SK-N-SH (cell line): ENCODE data around the gene HSD17B12. TPM values are rescaled to one million over a fixed set of nuclear protein-coding genes. Genes with fewer than 3 reads are reported as not detected.

Experiments
- CTCF ChIA-PET: fragments of 300-600, 350-600 bp; formaldehyde crosslinking; extraction: SDS; loops from one replicate; lab custom pipeline; 2021; lab: Yijun Ruan, JAX
- POLR2A ChIA-PET: fragments of 350-600 bp; sonication (Branson Sonifier 250); formaldehyde crosslinking; extraction: SDS; loops from one replicate; lab custom pipeline; 2020; ENCODE audit warnings: antibody characterized with exemption, inconsistent platforms; lab: Yijun Ruan, JAX
- DNase-seq: peaks from one replicate; pipeline ENCODE4 v3.0.0; 2012
- H2AFZ ChIP-seq: fragments of 200-600 bp; sonication (generic); 2 replicates; pipeline ENCODE4 v1.8.1; 2016; ENCODE audit warnings: antibody characterized with exemption, mild to moderate bottlenecking, low read depth
- H3F3A ChIP-seq: fragments of 200-600 bp; sonication (generic); replicated peaks from 2 replicates; pipeline ENCODE3; 2016; ENCODE audit warnings: antibody characterized with exemption, mild to moderate bottlenecking; ENCODE audit not compliant: insufficient read depth
- H3K27ac ChIP-seq, 2 experiments: fragments of 200-500 bp in 1 of 2; fragments of 200-600 bp in 1 of 2; sonication (Bioruptor generic) in 1 of 2; sonication (generic), shearing (Covaris generic) in 1 of 2; 2 replicates each; pipeline versions ENCODE4 v1.5.1 to v1.6.1; 2014 to 2016; ENCODE audit warnings: low read depth in 2 of 2, inconsistent platforms in 1 of 2, low read length in 1 of 2, mild to moderate bottlenecking in 1 of 2, mixed read lengths in 1 of 2
- H3K27me3 ChIP-seq: fragments of 200-600 bp; sonication (generic), shearing (Covaris generic); 2 replicates; pipeline ENCODE4 v1.6.1; 2016; ENCODE audit warnings: mixed run types; ENCODE audit not compliant: insufficient read depth
- H3K36me3 ChIP-seq, 2 experiments: fragments of 200-500 bp in 1 of 2; fragments of 200-600 bp in 1 of 2; sonication (Bioruptor generic) in 1 of 2; sonication (generic) in 1 of 2; replicated peaks in 1 of 2; 2 replicates each; pipeline versions ENCODE3 to v1.5.1; 2014 to 2016; ENCODE audit warnings: low read length in 1 of 2, mild to moderate bottlenecking in 1 of 2; ENCODE audit not compliant: insufficient read depth in 2 of 2, control insufficient read depth in 1 of 2
- H3K4me1 ChIP-seq, 2 experiments: fragments of 200-500 bp in 1 of 2; fragments of 200-600 bp in 1 of 2; sonication (Bioruptor generic) in 1 of 2; sonication (generic), shearing (Covaris generic) in 1 of 2; 2 replicates each; pipeline versions ENCODE4 v1.5.1 to v1.6.1; 2014 to 2016; ENCODE audit warnings: low read depth in 1 of 2, low read length in 1 of 2, mixed run types in 1 of 2; ENCODE audit not compliant: insufficient read depth in 2 of 2, control insufficient read depth in 1 of 2
- H3K4me2 ChIP-seq: fragments of 200-600 bp; sonication (generic), shearing (Covaris generic); 2 replicates; pipeline ENCODE4 v1.6.1; 2017; ENCODE audit warnings: mixed run types
- H3K4me3 ChIP-seq, 2 experiments: fragments of 200-500 bp in 1 of 2; fragments of 200-600 bp in 1 of 2; sonication (Bioruptor generic) in 1 of 2; sonication (generic), shearing (Covaris generic) in 1 of 2; 2 replicates each; pipeline versions ENCODE4 v1.5.1 to v1.8.1; 2014 to 2016; ENCODE audit warnings: low read depth in 2 of 2, inconsistent platforms in 1 of 2, low read length in 1 of 2, mild to moderate bottlenecking in 1 of 2, mixed read lengths in 1 of 2, moderate library complexity in 1 of 2
- H3K79me2 ChIP-seq: fragments of 200-600 bp; sonication (generic); 2 replicates; pipeline ENCODE4 v1.8.1; 2017; ENCODE audit warnings: mild to moderate bottlenecking; ENCODE audit not compliant: insufficient read depth
- H3K9ac ChIP-seq: fragments of 200-600 bp; sonication (generic); 2 replicates; pipeline ENCODE4 v1.6.1; 2017; ENCODE audit warnings: mixed run types
- H3K9me2 ChIP-seq: fragments of 200-600 bp; sonication (generic); 2 replicates; pipeline ENCODE4 v1.6.1; 2017; ENCODE audit warnings: mixed run types
- H3K9me3 ChIP-seq: fragments of 200-600 bp; sonication (generic); 2 replicates; pipeline ENCODE4 v1.6.1; 2017; ENCODE audit warnings: mixed run types, mild to moderate bottlenecking, moderate library complexity
- H4K20me1 ChIP-seq: fragments of 200-600 bp; sonication (generic); 2 replicates; pipeline ENCODE4 v1.6.1; 2017; ENCODE audit warnings: mild to moderate bottlenecking, mixed run types; ENCODE audit not compliant: insufficient read depth
- ELF1 ChIP-seq: IDR thresholded peaks from 2 replicates; pipeline ENCODE4 v1.4.0; 2012
- NFIC ChIP-seq: IDR thresholded peaks from 2 replicates; pipeline ENCODE4 v1.4.0; 2012; ENCODE audit warnings: borderline replicate concordance
- NRF1 ChIP-seq: IDR thresholded peaks from 2 replicates; pipeline ENCODE4 v1.6.1; 2012; ENCODE audit warnings: low read depth, mild to moderate bottlenecking, low read length
- RAD21 ChIP-seq: IDR thresholded peaks from 2 replicates; pipeline ENCODE4 v1.6.1; 2012; ENCODE audit warnings: mild to moderate bottlenecking, low read length
- RFX5 ChIP-seq: IDR thresholded peaks from 2 replicates; pipeline ENCODE4 v1.6.1; 2012; ENCODE audit warnings: mild to moderate bottlenecking, improper control_type of control experiment, low read length
- TAF1 ChIP-seq: IDR thresholded peaks from 2 replicates; pipeline ENCODE4 v1.6.1; 2012; ENCODE audit warnings: low read depth, mild to moderate bottlenecking, low read length, moderate library complexity, borderline replicate concordance
- WGBS: methylation state at CpG from one replicate; pipeline ENCODE4 v1.1.6; 2017; ENCODE audit warnings: low lambda C conversion rate; 5-methylcytosine and 5-hydroxymethylcytosine counted together
- polyA plus RNA-seq, 3 experiments: library from polyadenylated mRNA; depleted of rRNA; stranded (reverse); fragments of >200 nt; gene quantifications; 2 replicates each; pipeline ENCODE4 v1.2.3, GENCODE V29; 2012
- TF ChIP-seq, protein P1 (sequence below): IDR thresholded peaks from 2 replicates; pipeline ENCODE4 v1.4.0; 2012; ENCODE audit warnings: low read depth, borderline replicate concordance
- TF ChIP-seq, protein P2 (sequence below): fragments of 200-600 bp; sonication (generic); IDR thresholded peaks from 2 replicates; pipeline ENCODE4 v1.6.1; 2017; ENCODE audit warnings: antibody characterized with exemption, mild to moderate bottlenecking, moderate library complexity
- TF ChIP-seq, protein P3 (sequence below): fragments of 150-350 bp; IDR thresholded peaks from 2 replicates; pipeline ENCODE4 v1.6.1; 2017; ENCODE audit warnings: antibody characterized with exemption, low read length, low read depth, borderline replicate concordance
- TF ChIP-seq, protein P4 (sequence below): IDR thresholded peaks from 2 replicates; pipeline ENCODE4 v1.4.0; 2012; ENCODE audit warnings: low read depth, borderline replicate concordance
- TF ChIP-seq, protein P5 (sequence below): fragments of 150-350 bp; IDR thresholded peaks from 2 replicates; pipeline ENCODE4 v1.6.1; 2016; ENCODE audit warnings: mild to moderate bottlenecking, low read depth, low read length

The HSD17B12 gene
- polyA plus RNA-seq, 1 of the 3 experiments (the other 2 are of a cell fraction), result 19.7 TPM

DNA sequence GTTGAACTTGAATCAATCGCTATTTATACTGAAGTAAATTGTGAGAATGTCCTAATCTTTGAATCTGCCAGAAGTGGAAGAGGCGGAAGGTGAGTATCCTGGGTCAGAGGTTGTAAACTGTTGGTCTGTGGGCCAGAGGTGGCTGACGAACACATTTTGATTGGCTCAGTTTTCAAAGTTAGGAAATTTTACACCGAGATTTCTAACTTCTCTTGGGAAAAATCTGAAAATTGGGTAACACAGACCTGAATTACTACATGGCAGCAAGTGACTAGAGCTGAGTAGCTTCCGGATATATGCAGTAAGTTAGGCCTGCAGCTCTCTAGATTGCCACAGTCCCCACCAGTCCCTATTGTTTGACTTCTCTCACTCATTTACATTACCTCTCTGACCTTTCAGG, 143.3 kb downstream of the HSD17B12 start:
- TF ChIP-seq, protein P1, sequence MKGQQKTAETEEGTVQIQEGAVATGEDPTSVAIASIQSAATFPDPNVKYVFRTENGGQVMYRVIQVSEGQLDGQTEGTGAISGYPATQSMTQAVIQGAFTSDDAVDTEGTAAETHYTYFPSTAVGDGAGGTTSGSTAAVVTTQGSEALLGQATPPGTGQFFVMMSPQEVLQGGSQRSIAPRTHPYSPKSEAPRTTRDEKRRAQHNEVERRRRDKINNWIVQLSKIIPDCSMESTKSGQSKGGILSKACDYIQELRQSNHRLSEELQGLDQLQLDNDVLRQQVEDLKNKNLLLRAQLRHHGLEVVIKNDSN, result no peak
- TF ChIP-seq RFX5 (no peak), ELF1 (no peak), RAD21 (no peak), NFIC (no peak), TAF1 (no peak), NRF1 (no peak)
- TF ChIP-seq, protein P2, sequence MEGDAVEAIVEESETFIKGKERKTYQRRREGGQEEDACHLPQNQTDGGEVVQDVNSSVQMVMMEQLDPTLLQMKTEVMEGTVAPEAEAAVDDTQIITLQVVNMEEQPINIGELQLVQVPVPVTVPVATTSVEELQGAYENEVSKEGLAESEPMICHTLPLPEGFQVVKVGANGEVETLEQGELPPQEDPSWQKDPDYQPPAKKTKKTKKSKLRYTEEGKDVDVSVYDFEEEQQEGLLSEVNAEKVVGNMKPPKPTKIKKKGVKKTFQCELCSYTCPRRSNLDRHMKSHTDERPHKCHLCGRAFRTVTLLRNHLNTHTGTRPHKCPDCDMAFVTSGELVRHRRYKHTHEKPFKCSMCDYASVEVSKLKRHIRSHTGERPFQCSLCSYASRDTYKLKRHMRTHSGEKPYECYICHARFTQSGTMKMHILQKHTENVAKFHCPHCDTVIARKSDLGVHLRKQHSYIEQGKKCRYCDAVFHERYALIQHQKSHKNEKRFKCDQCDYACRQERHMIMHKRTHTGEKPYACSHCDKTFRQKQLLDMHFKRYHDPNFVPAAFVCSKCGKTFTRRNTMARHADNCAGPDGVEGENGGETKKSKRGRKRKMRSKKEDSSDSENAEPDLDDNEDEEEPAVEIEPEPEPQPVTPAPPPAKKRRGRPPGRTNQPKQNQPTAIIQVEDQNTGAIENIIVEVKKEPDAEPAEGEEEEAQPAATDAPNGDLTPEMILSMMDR, result no peak
- TF ChIP-seq, protein P3, sequence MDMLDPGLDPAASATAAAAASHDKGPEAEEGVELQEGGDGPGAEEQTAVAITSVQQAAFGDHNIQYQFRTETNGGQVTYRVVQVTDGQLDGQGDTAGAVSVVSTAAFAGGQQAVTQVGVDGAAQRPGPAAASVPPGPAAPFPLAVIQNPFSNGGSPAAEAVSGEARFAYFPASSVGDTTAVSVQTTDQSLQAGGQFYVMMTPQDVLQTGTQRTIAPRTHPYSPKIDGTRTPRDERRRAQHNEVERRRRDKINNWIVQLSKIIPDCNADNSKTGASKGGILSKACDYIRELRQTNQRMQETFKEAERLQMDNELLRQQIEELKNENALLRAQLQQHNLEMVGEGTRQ, result no peak
- TF ChIP-seq, protein P4, sequence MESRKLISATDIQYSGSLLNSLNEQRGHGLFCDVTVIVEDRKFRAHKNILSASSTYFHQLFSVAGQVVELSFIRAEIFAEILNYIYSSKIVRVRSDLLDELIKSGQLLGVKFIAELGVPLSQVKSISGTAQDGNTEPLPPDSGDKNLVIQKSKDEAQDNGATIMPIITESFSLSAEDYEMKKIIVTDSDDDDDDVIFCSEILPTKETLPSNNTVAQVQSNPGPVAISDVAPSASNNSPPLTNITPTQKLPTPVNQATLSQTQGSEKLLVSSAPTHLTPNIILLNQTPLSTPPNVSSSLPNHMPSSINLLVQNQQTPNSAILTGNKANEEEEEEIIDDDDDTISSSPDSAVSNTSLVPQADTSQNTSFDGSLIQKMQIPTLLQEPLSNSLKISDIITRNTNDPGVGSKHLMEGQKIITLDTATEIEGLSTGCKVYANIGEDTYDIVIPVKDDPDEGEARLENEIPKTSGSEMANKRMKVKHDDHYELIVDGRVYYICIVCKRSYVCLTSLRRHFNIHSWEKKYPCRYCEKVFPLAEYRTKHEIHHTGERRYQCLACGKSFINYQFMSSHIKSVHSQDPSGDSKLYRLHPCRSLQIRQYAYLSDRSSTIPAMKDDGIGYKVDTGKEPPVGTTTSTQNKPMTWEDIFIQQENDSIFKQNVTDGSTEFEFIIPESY, result no peak
- TF ChIP-seq, protein P5, sequence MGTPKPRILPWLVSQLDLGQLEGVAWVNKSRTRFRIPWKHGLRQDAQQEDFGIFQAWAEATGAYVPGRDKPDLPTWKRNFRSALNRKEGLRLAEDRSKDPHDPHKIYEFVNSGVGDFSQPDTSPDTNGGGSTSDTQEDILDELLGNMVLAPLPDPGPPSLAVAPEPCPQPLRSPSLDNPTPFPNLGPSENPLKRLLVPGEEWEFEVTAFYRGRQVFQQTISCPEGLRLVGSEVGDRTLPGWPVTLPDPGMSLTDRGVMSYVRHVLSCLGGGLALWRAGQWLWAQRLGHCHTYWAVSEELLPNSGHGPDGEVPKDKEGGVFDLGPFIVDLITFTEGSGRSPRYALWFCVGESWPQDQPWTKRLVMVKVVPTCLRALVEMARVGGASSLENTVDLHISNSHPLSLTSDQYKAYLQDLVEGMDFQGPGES, result no peak
- TF ChIP-seq, all 33 proteins: peak for 0

More for the DNA sequence above, 143.3 kb downstream of the HSD17B12 start:
- POLR2A ChIA-PET, result no interaction called here
- H3F3A ChIP-seq, result no peaks in the 10 kb centered on the region
- H3K9me2 ChIP-seq, result no peaks in the 10 kb centered on the region
- no peaks in the 10 kb centered on the region for H3K4me1 ChIP-seq
- no peaks in the 10 kb centered on the region for H3K36me3 ChIP-seq
- no peaks in the 10 kb centered on the region for H4K20me1 ChIP-seq
- no peak overlapping the region for H2AFZ ChIP-seq
- H3K79me2 ChIP-seq, result no peaks in the 10 kb centered on the region
- no peak overlapping the region for H3K4me3 ChIP-seq
- 68% methylated on average over 5 of the region's 5 CpGs for WGBS
- no peaks in the 10 kb centered on the region for H3K9me3 ChIP-seq
- no peaks in the 10 kb centered on the region for H3K27me3 ChIP-seq
- H3K4me2 ChIP-seq, result no peak overlapping the region
- H3K27ac ChIP-seq, result no peak overlapping the region
- DNase-seq, result no peak
- CTCF ChIA-PET, result interaction anchor here (0.6 to 16.8 kb wide), 4 partner anchors 9 to 32 kb away, joined by 3 to 337 read pairs (median 26); no protein-coding TSS in a partner anchor
- H3K9ac ChIP-seq, result no peak overlapping the region
